HS-27A (cell line): ENCODE data around the gene VAV2.

ENCODE experiments used
- DNase-seq: peaks from one replicate; pipeline ENCODE4 v3.0.0-alpha.2; 2012; ENCODE audit warnings: low read depth, missing footprints

VAV2 gene

DNA sequence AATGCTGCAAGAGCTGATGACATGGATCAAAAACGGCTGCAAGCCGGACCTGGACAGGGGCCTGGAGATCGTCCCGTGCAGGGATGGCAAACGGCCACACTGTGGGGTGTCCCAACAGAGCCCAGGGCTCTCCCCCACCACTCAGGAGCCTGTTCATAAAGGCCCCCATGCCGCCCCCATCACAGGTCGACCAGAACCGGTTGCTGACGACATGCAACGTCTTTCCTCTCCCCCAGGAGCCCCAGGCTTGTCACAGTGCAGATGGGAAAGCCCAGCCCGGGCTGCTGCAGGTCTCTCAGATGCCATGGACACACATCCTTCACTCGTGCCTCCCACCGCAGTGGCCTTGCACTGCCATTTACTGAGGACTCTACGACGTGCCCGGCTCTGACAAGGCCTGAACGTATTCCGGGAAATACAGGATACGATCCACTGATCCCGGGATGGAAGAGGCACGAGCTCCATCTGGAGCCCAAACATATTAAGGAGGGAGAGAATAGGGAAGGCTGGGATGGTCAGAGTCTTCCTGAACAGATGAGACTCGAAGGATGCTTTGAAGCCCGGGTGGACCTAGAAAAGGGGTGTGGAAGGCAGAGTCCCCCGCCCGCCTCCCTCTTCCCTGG is 177.4 kb downstream of the VAV2 start:
- no peak for DNase-seq

DNA sequence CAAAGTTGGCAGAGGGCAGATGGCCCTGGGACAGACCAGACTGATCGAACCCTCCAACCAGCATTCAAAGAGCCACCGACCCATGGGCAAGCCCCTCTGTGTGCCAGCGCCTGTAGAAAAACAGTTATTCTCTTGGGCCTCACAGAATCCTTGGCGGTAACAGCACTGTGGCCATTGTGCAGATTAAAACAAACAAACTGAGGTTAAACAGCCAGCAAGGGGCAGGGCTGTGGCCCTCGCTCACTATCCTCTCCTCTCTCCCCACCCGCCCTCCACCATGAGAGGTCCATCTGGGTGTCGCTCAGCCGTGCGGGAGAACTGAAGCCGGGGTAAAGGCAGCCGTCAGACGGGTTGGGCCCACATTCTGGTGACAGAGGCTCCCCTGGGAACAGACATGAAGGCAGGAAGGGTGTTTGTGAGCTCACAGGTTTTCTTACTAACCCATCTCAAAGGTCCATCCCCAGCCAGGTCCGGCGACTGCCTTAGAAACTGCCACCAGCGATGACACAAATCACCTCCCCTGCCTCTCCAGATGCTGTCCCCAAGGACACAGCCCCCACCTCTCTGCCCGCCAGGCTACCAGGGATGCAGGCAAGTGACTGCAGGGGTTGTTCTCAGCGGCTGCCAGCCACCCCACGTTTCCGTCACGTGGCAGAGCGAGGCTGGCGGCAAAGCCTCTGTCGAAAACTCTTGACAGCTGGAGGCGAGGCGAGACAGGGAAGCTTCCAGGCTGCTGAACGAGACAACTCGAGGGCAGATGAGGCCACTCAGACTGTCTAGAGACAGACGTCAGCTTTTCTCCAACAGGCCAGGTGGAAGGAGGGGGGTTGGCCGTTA is 178.2 kb downstream of the VAV2 start:
- no peak for DNase-seq

DNA sequence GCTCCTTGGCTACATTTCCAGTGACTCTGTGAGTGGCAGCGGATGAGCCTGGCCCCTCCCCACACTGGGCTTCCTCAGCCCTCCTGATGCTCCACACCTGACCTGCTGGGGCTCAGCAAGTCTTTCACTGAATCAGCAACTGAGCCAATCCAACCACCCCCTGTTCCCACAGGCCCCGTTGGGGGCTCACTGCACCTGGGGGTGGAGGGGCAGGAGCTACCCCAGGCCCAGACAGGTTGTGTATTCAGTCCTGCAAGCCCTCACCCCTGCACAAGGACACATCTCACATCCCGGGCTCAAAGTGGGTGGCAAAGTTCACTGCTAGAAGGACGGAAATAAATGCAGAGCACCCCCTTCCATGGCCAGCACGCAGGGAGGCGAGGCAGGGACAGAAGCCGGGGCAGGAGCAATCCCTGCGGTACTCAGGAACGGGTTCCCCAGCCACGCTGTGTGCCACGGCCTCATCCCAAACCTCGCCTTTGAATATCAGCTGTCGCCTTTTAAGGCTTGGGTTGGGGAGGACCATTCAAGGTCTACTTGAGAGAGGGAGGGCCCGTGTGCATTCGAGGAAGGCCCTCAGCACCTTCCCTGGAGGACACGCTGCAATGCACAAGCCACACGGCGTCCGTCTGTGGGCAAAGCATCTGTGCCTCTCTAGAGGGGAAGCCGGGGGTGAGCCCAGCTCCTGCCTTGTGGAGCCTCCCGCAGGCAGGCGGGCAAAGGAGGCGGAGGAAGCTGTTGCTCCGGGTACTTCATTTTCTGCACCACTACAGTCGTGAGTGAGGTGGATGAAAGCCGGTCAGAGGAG is 179.0 kb downstream of the VAV2 start:
- DNase-seq, result no peak

DNA sequence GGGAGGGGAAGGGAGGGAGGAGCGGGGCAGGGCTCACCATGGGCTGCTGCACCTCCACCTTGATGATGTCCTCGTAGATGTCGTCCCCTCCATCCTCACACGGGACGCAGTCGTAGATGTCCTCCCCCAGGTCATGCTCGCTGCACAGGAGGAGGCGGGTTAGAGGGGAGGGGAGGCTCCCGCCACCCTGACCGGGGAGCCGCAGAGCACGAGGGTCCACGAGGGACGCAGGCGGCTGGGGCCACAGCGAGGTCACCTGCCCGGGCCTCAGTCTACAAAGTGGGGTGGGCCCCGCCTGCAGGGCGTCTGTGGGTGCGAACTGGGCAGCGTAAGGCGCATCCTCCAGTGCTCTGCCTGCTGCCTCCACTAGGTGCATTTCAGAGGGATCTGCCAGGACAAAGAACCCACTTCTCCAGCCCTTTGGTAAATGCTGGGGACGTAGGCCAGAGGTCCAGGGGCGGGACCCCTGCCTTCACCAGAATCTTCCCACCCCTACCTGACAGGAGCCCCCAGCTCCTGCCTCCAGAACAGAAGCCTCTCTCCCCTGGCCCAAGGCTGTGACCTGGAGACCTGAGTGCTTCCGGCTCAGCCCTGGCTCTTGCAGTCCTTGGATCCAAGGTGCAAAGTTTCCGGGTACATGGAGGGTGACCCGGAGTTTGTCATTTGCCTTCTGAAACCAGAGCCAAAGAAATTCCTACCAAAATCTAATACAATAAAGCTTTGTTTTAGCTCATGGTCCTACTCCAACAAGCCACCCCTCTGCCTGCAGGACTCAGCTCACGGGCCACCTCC is 179.9 kb downstream of the VAV2 start:
- DNase-seq, result no peak

DNA sequence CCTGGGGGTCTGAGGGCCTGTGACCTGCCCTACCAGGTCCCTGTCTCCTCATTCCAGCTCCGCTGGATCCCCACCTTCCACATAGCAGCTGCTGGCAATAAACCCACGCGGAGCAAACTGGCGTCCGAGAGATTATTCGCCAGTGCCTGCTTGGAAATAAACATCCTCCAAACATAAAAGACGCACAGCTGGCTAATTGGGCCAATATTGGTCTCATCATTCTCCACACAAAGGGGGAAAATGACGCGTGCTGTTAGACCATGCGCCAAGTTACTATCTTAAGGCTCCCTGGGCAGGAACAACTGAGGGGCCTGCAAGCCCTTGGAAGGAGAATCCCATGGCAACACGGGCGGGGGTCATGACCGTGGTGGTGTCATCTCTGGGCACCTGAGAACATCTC is 180.7 kb downstream of the VAV2 start:
- no peak for DNase-seq

DNA sequence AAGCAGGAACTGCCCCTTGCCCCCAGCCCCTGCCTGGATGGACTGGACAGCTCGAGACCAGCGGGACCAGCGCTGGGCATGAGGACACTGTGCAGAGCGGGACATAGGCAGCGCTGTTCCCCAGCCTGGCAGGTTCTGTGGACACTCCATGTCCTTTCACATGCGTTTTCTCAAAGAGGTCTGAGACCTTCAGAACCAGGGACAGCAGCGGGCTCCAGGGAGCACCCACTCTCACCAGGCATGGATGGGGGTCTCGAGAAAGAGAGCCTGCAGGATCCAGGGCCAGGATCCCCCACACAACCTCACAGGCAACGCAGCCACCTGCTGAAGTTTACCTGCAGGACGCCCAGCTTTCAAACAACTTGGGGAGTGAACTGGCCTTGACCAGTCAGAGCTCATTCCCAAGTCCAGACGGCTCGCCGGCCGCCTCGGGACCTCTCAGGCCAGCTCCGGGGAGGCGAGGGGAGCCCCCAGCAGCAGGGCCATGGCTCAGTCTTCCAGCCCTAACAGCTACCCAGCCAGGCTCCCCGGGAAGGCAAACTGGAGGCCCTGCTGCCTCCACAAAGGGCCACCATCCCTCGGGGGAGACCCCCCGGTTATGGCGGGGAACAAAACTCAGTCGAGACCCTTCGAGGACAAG is 181.4 kb downstream of the VAV2 start:
- no peak for DNase-seq

DNA sequence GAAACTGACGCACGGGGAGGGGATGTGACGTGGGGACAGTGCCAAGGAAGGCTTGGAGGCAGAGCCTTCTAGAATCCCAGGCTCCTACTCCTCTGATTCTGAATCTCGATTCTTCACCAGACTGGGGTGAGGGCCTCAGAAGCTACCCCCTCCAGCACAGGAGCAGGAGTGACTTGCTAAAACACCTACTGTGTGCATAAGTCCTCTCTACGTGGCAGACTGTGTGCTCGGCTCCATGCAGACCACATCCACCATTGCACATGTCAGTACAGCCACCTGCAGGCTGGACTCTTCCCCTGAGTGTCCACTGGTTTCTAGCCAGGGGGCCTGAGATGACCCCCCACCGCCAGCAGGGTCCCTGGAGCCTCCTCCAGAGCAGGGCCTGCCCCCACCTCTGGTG is 182.8 kb downstream of the VAV2 start:
- DNase-seq, result no peak

DNA sequence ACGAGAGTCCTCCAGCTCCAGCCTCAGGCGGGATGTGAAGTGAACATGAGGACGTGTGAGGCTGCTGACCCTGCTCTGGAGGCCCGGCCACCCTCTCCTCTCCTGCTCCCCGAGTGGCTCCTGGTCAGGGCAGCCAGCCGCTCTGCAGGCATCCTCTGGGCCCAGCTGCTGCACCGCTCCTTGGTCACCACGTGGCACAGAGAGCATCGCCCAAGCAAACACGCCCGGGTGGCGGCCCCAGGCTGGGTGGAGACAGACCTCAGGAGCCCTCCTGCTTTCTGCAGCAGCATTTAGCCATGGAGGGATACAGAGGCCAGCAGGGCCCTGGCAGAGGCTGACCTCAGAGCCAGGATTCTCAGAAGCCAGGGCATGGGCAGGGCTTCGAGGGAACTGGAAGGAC is 184.3 kb downstream of the VAV2 start:
- no peak for DNase-seq

DNA sequence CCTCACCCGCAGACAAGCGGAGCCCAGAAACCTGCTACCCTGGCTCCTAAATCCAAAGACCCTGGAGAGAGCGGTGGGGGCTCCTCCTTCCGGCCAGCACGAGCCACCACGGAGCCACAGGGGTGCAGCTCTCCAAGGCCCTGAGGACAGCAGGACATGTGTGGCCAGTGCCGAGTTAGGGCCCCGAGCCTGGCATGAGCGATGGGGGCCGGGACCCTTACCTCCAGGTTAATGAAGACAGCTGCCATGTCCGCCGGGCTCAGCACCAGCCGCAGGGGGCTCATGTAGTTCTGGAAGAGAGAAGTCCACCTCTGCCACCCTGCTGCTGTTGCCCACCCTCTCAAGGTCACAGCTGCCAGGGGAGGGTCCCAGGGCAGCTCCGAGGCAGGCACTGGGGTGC is 185.1 kb downstream of the VAV2 start:
- no peak for DNase-seq

DNA sequence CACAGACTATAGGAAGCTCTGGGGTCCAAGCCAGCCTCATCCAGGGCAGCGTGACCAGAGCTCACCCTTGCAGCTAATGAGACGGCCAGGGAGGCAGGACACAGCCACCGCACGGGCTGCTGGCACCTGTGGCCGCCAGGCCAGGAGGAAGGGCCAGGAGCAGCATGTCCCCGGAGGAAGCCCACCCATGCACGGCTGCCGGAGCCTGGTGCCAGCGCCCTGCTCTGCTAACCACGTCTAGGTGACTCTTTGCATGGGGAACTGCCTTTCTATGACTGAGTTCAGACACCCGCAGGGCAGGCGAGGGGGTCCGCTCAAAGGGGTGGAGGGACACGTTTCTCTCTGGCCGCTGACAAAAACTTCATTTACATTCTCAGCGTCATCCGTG is 185.5 kb downstream of the VAV2 start:
- DNase-seq, result no peak

DNA sequence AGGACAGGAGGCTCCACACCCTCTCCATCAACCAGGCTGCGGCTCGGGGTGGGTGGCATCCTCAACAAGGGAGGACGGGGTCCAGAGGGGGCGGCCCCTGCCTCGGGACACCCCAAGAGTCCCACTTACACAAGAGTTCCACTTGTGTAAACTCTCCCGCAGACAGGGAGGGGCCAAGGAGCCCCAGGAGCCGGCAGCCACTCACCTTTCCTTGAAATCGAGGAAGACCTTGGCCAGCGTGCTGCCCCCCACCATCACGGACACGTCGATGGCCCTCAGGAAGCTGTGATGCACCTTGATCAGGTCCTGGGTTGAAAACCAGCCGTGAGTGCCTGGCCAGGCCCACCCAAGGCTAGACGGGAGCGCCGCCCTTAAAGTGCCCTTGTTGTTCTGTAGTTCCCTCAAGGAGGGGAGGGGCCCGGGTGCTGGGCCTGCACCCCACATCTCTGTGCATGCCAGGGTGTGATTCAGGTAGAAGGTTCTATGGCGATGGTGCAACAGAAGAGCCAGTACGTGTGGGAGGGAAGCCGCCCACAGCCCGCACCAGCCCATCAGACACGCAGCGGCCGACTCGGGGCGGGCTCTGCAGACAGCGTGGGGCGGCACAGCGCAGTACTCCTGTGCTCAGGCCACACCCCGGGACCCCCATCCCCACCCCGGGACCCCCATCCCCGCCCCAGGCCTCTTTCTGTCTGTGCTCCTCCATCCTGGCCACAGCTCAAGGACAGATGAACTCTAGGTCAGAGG is 186.1 kb downstream of the VAV2 start:
- no peak for DNase-seq

DNA sequence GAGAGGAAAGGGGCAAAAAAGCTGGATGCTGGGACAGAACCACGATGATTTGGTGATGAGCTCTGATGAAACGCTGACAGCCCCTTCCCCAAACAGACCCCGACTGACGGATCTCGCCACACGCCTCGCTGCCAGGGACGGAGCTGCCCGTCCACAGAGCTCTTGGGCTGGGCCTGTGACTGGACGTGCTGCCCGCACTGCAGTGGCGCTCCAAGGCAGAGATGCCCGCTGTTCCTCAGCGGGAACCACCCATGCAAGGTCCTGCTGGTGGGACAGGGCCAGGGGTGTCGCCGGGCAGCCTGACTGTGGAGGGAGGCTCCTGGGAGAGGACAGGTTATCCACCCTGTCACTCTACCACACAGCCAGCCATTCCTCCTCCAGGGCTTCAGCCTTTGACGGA is 187.9 kb downstream of the VAV2 start:
- DNase-seq, result no peak

DNA sequence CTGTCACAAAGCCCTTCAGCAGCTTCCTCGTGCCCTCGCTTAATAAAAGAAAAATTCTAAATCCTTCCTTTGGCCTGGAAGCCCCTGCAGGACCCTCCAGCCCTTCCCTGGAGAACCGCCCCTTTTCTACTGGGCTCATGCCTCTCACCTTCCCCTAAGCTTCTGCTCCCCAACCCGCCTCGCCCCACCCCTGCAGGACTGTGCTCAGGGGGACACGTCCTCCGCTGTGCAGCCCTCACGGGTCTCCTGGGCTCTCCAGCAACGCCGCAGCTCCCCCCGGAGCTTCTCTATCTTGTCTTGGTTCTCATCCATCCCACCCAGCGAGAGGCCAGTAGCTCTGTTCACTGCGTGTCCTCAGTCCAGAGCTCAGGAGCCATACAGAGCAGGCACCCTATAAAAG is 188.4 kb downstream of the VAV2 start:
- no peak for DNase-seq

DNA sequence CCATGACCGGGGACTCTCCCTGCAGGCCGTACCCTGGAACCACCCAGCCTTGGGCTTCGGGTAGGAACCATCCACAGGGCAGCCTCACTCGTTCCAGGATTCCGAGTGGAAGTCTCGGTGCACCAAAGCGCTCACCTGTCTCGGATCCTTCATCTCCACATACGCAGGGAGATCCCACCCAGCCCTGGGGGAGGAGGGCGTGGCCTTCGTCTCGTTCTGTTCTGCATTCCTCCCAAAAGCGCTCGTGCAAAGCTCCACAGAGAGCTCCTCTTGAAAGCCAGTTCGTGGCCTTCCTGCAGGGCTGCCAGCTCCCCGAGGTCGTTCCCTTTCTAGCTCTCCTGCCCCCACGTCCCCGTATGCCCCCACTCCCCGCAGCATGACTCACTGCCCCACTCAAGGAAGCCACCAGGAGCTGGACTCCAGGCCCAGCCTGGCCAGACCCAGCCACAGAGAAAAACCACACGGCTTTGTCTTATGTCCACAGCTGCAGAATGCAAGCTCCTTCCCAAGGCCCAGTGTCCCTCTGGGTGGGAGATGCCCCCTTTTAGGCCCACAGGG is 189.0 kb downstream of the VAV2 start:
- DNase-seq, result no peak

DNA sequence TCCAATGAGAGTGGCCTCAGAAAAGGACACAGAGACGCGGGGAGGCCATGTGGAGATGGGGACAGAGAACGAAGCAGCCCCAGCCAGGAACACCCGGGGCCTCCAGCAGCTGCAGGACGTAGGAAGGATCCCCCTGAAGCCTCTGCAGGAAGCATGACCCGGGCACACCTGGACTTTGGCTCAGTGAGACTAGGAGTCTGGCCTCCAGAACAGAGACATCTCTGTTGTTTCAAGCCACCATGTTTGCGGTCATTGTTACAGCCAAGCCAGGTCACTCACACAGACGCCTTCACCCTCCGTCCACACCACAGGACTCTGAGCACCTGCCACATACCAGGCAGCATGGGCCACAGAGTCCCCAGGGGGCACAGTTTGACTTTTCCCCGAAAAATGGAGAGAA is 190.4 kb downstream of the VAV2 start:
- no peak for DNase-seq

DNA sequence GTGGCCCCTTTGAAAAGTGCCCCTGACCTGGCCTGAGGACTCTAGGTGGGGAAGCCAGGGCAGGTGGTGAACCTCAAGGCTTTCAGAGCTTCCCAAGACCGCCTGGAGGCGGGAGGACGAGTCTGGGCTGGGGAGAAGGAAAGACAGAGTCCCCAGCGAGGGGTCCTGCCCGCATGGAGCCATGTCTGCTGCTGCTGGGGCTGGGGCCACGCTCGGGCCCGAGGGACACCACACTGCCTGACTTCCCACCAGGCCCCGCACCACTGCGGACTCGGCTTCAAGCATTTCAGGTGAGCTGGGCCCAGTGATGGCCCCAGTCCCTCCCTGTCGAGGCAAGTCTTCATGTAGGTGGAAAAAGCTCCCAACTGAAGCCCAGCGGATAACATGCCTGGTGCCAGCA is 191.9 kb downstream of the VAV2 start:
- DNase-seq, result no peak

DNA sequence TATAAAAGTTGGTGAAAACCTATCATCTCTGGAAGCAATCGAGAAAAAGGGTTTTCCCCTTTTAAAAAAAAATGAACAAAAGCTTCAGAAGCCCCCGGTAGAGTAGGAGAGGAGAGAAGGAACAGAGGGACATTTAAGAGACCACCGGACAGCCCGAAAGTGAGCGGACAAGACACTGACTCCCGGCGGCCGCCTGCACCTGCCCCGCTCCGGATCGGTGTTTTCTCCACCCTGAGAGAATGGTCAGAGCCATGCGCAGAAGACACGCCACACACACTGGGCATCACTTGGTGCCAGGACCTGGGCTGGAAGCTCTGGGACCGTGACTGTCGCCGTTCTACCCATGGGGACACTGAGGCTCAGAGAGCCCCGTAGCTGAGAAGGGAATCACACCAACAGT is 192.4 kb downstream of the VAV2 start:
- no peak for DNase-seq

DNA sequence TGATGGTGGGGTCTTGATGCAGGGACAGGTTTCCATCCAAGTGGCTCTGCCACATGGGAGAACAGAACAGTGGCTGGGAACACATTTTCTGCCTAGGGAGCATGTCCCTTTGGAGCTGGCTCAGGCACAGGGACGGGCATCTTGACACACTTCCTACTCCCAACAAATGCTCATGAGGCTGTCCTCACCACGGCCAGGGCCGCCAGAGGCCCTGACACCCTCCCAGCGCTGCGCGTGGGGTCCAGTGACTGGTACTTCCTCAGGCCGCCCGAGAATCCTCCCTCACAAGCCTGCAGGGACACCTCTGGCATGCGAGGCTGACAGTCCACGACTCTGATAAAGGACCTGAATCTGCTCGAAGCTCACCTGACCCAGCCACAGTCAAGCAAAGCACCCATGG is 193.0 kb downstream of the VAV2 start:
- DNase-seq, result no peak

DNA sequence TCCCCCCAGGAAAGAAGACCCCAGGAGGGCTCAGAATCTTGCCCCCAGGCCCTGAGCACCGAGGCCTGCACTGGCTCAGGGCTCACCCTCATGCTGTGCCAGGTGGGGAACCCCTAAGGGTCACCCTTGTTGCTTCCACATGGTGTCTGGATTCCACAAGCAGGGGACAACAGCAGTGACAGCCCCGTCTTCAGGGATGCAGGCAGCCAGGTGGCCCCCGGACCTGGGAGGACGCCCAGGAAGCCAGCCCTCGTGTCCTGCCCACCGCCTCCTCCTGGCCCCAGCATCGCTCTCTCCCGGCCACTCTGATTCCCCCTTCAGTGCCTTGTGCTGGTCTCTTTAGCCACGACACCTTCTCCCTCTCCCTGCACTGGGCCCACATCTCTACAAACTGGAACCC is 194.0 kb downstream of the VAV2 start:
- no peak for DNase-seq

DNA sequence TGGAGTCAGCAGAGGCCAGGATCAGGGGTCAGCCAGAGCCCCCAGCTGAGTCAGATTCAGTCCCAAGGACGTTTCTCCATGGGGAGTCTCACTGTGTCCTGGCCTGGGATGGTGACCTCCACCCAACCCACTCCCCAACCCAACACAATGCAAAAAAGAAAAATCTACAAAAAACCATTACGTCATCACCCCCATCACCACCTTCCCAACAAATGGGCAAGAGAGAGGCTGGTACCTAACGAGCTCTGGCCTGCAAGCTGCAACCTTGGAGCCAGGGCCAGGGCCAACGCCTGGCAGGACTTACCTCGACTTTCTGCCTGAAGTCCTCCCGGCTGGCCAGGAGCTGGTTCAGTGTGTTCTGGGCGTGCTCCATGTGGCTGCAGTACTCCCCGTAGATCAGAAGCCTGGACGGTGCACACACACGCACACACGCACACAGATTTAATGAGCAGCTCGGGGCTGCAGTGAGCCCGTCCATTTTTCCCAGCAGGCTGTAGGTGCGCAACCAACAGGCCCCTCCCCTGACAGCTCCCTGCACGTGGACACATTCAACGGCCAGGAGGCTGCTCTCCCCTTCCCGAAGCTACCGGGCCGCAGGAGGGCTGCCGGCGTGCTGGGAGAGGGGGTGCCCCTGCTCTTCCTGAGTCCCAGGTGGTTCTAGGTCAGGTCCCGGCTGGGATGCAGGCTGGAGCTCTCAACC is 194.6 kb downstream of the VAV2 start:
- no peak for DNase-seq
